Raji (cell line): ENCODE data around the gene ANTXRL.

Source experiments
- POLR2A ChIP-seq: IDR thresholded peaks from 2 replicates; pipeline ENCODE4 v1.6.1; 2011; ENCODE audit warnings: low read depth, low read length, control low read depth; ENCODE audit not compliant: insufficient read depth

Gene ANTXRL

GRCh38 chr10:46253076-46254006 is 33.5 kb upstream of the ANTXRL start:
- no peak for TF ChIP-seq POLR2A

GRCh38 chr10:46254007-46254383 is 32.8 kb upstream of the ANTXRL start:
- TF ChIP-seq POLR2A, result no peak

DNA sequence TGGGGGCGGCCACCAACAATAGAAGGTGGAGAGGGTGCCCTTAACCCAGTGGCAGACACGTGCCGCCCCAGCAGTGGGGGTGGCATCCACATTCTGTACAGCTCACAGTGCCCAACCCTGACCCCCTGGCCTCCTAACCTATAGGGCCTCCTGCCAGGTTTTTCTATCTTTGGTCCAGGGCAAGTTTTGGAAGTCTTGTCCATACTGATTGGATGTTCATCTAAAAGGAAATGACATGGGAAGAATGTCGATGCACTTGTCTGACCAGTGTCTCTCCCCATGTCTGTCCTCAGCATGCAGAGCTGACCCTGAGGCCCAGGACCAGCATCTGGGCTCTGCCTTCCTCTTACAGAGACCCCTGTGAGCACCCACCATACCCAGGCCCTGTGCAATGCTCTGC is 32.3 kb upstream of the ANTXRL start:
- TF ChIP-seq POLR2A, result no peak

DNA sequence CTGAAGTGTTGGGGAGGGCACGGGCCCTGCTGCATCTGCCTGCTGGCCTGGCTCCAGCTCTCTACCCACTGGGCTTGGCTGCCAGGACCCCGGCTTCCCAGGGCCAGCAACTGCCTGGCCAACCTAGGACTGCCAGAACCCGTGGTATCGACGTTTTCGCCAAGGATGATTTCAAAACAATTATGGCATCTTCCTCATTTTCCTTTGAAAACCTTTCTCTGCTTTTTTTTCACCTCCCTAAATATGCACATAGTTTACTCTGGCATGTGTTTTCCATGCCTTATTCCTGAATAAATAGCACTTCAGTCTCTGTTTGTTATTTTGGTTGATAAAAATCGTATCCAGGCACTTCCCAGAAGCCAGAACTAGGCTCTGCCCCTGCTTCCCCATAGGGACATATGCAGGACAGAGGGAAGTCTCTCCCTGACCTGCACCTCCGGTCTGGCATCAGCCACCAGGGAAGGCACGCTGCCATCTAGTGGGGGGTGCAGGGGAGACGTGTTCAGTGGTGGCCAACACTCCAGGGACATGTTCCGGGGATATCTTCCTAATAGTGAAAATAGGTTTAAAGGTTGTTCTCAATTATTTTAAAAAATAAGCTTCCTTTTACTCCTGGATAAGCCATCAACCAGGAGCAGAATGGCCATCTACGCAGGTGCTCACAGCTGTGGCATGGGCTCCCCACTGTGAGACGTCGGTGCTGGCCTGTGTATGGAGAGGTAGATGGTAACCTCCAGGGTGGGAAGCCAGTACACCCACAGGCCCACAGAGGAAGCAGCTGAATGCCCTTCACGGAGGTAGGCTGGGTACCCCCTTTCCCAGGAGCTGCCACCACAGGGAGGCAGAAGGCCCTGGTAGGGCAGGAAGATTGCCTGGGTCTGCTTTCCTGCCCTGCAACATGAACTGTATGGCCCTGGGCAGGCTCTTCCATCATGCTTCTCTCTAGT is 30.7 kb upstream of the ANTXRL start:
- TF ChIP-seq POLR2A, result no peak

DNA sequence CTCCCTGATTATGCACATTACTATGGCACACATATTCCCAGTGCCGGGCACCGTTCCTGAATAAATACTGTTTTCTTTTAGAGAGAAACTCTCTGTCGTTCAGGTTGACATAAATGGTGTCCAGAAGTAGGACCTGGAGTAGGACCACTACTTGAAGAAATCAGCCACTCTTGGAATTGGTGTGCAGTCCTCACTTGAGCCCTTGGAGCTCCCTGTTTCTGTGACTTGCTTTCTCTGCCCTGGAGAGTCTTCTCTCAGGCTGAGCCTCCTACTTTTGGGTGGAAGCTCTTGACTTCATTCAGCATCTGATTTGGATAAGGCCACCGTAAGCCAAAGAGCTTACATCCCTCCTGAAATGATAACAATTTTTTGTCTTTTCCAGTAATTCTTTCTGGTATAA is 29.7 kb upstream of the ANTXRL start:
- TF ChIP-seq POLR2A, result no peak

GRCh38 chr10:46263831-46264268 is 22.9 kb upstream of the ANTXRL start:
- no peak for TF ChIP-seq POLR2A

DNA sequence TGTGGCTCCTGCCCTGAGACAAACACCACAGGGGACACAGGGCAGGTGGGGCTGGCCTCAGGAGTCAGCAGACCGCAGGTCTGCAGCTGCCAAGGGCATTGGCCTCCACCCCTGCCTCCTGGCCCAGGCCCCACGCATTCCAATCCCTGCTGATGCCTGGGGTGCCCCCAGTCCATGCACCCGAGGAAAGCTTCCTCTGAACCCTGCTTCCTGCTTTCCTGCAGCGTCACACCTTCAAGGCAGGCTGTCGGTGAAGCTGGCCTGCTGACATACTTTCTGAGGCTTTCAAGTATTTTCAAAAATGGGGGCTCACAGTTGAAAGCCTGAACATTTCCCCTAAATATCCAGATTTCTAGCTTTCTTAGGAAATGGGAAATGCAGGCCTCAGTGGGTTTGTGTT is 22.5 kb upstream of the ANTXRL start:
- TF ChIP-seq POLR2A, result no peak

GRCh38 chr10:46264737-46265368 is 21.9 kb upstream of the ANTXRL start:
- TF ChIP-seq POLR2A, result no peak

DNA sequence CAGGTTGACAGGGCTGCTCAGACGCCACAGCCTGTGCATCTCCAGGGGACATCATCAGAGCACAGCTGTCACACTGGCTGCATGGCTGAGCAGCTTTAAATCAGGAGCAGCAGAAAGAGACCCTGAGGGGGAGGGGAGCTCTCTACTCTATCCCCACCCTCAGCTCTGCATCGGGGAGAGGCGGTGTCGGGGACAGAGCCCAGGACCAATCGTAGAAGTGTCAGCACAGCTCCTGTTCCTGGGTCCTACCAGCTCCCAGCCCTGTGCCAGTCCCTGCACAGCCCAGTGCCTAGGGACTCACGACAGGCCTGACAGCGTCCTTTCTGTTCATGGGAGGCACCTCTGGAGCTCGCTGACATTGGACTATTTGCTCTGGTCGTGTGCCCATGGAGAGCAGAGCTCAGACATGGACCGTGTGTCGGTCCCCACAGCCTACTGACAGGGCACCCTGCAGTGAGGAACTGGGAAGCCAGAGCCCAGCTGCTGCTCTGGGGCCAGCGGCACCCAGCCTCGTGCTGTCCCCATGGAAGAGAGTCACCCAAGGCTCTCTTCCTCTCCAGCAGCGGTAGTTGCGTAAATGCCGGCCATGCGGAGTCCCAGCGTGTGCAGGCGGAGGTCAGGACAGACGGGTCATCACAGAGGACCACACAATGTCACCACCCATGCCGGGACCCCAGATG is 20.4 kb upstream of the ANTXRL start:
- TF ChIP-seq POLR2A, result no peak

GRCh38 chr10:46267132-46267985 is 19.4 kb upstream of the ANTXRL start:
- no peak for TF ChIP-seq POLR2A

- TF ChIP-seq POLR2A, result no peak
Measured at GRCh38 chr10:46268076-46268881, 18.5 kb upstream of the ANTXRL start.

DNA sequence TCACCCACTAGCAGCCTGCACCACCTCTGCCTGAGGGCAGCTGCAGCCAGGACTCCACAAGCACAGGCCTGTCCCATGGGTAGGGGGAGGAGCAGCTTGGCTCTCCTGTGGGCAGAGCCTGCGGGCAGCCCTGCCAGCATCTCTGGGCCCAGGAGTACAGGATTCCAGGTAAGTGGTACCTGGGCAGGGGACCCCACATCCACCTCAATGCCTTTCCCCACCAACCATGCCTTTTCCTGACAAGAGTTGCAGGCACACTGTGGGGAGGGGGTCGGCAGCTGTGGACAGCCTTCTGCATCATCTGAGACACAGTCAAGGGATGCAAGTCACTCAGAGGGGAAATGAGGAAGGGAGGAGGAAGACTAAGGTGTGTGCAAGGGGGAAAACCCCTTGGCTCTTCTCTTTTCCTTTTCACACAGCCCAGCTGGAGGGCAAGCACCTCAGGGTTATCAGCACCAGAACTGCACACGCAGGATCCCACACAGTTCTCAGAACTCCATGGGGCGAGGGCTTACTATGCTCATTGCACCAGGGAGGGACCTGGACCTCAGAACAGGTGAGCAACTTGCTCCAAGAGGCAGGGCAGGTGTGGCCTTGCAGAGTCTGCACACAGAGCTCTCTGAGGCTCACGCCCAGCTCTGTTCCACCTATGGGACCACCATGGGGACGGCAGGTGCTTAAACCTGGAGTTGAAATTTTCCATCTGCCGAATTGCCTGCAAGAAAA is 16.5 kb upstream of the ANTXRL start:
- TF ChIP-seq POLR2A, result no peak

GRCh38 chr10:46272863-46273415 is 13.9 kb upstream of the ANTXRL start:
- no peak for TF ChIP-seq POLR2A
